HUES6 (cell line): ENCODE results near the gene ITGAD.

ENCODE experiments used
- H3K27ac ChIP-seq: 2 replicates; pipeline ENCODE4 v1.7.0; 2013; ENCODE audit warnings: low read depth, mild to moderate bottlenecking, low read length, inconsistent platforms
- H3K27me3 ChIP-seq: 2 replicates; pipeline ENCODE4 v1.6.1; 2013; ENCODE audit warnings: low read length; ENCODE audit not compliant: control insufficient read depth, insufficient read depth
- H3K36me3 ChIP-seq: 2 replicates; pipeline ENCODE4 v1.6.1; 2013; ENCODE audit warnings: low read length; ENCODE audit not compliant: control insufficient read depth, insufficient read depth
- H3K4me1 ChIP-seq: 2 replicates; pipeline ENCODE4 v1.6.1; 2013; ENCODE audit warnings: low read length; ENCODE audit not compliant: control insufficient read depth, insufficient read depth
- H3K4me3 ChIP-seq: 2 replicates; pipeline ENCODE4 v1.5.1; 2013; ENCODE audit warnings: low read depth, low read length
- H3K9ac ChIP-seq: one replicate; pipeline ENCODE4 v1.6.1; 2013; ENCODE audit warnings: mild to moderate bottlenecking, low read length
- H3K9me3 ChIP-seq: 2 replicates; pipeline ENCODE4 v1.6.1; 2013; ENCODE audit warnings: low read depth, low read length; ENCODE audit not compliant: control insufficient read depth, insufficient read depth

The ITGAD gene

GRCh38 chr16:31393056-31393455 lies at the start of gene ITGAD:
Gene ITGAD, plus strand, starts transcription at chr16:31393335. Its CDS starts 26 bp downstream, at chr16:31393361.
- no peak within 1 kb of the TSS for H3K4me3 ChIP-seq
- peaks cover 4% of the 10 kb centered on the region; the same call in 1 of the 2 replicates for H3K4me1 ChIP-seq
- H3K36me3 ChIP-seq: no peaks in the 10 kb centered on the region
- no peak within 1 kb of the TSS for H3K27ac ChIP-seq
- H3K9me3 ChIP-seq: no peaks in the 10 kb centered on the region
- H3K27me3 ChIP-seq: no peaks in the 10 kb centered on the region
- H3K9ac ChIP-seq: no peak within 1 kb of the TSS

DNA sequence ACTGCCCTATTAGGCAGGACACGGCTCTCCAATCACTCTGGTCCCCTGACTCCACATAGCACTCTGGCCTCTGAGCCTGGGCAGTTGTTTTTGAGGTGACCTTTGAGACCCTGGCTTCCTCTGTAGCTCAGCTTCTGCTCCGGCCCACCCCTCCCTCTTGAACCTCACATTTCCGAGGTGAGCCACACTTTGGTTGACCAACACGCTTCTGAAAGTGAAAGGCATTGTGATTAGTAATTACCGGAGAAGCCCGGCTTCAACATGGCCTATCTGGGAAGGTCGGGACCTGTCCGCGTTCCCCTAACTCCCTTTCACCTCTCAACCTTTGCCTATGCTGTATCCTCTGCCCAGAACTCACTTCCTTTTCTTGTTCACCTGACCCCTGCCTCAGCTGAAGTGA lies 48.4 kb upstream of the ITGAD start:
- no peaks in the 10 kb centered on the region for H3K36me3 ChIP-seq
- no peak overlapping the region for H3K4me3 ChIP-seq
- H3K4me1 ChIP-seq: no peaks in the 10 kb centered on the region
- no peak overlapping the region for H3K9ac ChIP-seq
- H3K27me3 ChIP-seq: no peaks in the 10 kb centered on the region
- H3K27ac ChIP-seq: no peak overlapping the region
- no peaks in the 10 kb centered on the region for H3K9me3 ChIP-seq

GRCh38 chr16:31347445-31347844 lies 45.7 kb upstream of the ITGAD start:
- H3K4me3 ChIP-seq: no peak overlapping the region
- H3K27ac ChIP-seq: no peak overlapping the region
- no peaks in the 10 kb centered on the region for H3K27me3 ChIP-seq
- H3K4me1 ChIP-seq: no peaks in the 10 kb centered on the region
- no peaks in the 10 kb centered on the region for H3K36me3 ChIP-seq
- no peaks in the 10 kb centered on the region; the same call in 1 of the 2 replicates for H3K9me3 ChIP-seq
- H3K9ac ChIP-seq: no peak overlapping the region

DNA sequence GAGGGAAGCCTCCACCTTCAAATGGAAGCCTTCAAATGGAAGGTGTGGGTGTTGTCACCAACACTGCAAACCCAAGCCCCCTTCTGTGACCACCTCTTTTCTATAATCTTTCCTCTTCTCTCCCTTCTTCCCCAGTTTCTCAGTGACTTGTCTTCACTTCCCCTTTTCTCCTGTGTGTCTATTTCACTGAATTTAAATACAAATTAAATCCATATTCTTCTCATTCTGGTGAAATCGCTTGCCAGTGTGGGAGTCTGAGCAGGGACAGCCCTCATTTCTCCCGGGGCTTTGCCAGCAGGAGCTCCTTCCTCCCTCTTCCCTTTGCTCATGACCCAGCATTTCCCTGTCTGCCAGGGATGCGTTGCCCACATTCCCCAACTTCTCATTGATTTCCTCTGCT lies 44.6 kb upstream of the ITGAD start:
- H3K27me3 ChIP-seq: no peaks in the 10 kb centered on the region
- no peak overlapping the region for H3K27ac ChIP-seq
- no peak overlapping the region for H3K9ac ChIP-seq
- H3K9me3 ChIP-seq: no peaks in the 10 kb centered on the region; the same call in 1 of the 2 replicates
- H3K36me3 ChIP-seq: no peaks in the 10 kb centered on the region
- no peak overlapping the region for H3K4me3 ChIP-seq
- no peaks in the 10 kb centered on the region for H3K4me1 ChIP-seq

DNA sequence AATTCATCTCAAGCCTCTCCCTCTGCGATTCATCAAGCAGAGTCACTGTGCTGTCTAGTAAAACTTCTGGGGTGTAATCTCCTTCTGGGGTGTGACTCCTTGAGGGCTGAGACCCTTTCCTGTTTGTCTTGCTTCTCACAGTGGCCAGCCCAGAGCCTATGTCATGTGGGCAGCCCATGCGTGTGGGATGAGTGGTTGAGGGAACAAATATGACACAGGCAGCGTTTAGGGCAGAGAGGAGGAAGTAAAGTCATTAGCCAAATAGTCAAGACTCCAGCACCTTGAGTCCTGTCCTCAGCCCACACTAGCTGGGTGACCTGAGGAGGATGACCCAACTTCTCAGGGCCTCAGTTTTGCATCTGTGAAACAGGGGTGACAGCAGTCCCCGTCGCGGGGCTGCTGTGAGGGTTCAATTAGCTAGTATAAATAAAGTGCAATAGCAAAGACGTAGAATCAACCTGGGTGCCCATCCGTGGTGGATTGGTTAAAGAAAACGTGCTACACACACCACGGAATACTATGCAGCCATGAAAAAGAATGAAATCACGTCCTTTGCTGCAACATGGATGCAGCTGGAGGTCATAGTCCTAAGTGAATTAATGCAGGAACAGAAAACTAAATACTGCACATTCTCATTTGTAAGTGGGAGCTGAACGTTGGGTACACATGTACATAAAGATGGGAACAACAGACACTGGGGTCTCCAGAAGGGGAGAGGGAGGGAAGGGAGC lies 42.7 kb upstream of the ITGAD start:
- H3K9me3 ChIP-seq: no peaks in the 10 kb centered on the region; the same call in 1 of the 2 replicates
- H3K4me1 ChIP-seq: peaks cover 11% of the 10 kb centered on the region; the same call in 1 of the 2 replicates
- no peaks in the 10 kb centered on the region for H3K36me3 ChIP-seq
- H3K9ac ChIP-seq: no peak overlapping the region
- H3K27ac ChIP-seq: no peak overlapping the region
- no peak overlapping the region for H3K4me3 ChIP-seq
- H3K27me3 ChIP-seq: no peaks in the 10 kb centered on the region

- no peak overlapping the region for H3K9ac ChIP-seq
- H3K4me1 ChIP-seq: peaks cover 11% of the 10 kb centered on the region; the same call in 1 of the 2 replicates
Measured at GRCh38 chr16:31351246-31351941, 41.7 kb upstream of the ITGAD start.

GRCh38 chr16:31351942-31352325 lies 41.2 kb upstream of the ITGAD start:
- no peak overlapping the region for H3K4me3 ChIP-seq
- H3K27me3 ChIP-seq: no peaks in the 10 kb centered on the region
- no peak overlapping the region for H3K9ac ChIP-seq
- no peaks in the 10 kb centered on the region; the same call in 1 of the 2 replicates for H3K9me3 ChIP-seq
- H3K4me1 ChIP-seq: peaks cover 15% of the 10 kb centered on the region; the same call in 1 of the 2 replicates
- no peak overlapping the region for H3K27ac ChIP-seq
- no peaks in the 10 kb centered on the region for H3K36me3 ChIP-seq

More at GRCh38 chr16:31351246-31351941, 41.7 kb upstream of the ITGAD start:
- Histone ChIP-seq H3K27ac (no peak overlapping the region), H3K27me3 (no peaks in the 10 kb centered on the region), H3K4me3 (no peak overlapping the region), H3K9me3 (no peaks in the 10 kb centered on the region; the same call in 1 of the 2 replicates), H3K36me3 (no peaks in the 10 kb centered on the region)

DNA sequence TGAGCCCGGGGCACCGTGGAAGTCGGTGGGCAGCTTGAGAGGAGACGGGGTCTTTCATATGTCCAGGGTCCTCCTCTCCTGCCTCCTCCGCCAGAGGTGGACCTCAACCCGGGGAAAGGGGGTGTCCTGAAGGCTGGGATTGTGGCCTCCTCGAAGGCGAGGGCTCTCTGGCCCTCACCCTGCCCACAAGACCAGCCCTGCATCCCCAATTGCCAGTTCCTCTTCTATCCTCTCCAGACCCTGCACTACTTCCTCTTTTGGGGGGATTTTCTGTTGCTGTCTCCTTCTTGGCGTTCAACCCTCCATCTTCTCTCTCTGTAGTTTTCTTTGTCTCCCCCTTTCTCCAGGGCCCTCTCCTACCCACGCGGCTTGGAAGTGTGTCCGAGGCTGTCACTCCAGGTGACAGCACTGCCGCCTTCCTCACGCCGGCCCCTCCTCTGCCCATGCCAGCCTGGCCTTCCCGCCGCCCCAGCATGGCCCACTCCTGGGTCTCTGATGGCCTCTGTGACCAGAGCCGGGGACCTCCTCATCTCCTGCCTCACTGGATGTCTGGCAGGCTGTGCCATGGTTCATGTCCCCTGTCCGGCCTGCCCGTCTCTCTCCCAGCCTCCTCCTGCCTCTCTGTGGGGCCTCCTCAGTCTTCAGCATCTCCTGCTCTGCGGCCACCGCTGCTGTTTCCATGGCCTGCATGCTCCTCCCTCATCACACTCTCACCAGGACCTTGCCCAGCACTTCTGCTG lies 40.6 kb upstream of the ITGAD start:
- H3K9ac ChIP-seq: no peak overlapping the region
- H3K36me3 ChIP-seq: no peaks in the 10 kb centered on the region
- no peaks in the 10 kb centered on the region for H3K27me3 ChIP-seq
- no peak overlapping the region for H3K4me3 ChIP-seq
- H3K27ac ChIP-seq: no peak overlapping the region
- no peaks in the 10 kb centered on the region; the same call in 1 of the 2 replicates for H3K9me3 ChIP-seq
- peaks cover 15% of the 10 kb centered on the region; the same call in 1 of the 2 replicates for H3K4me1 ChIP-seq

GRCh38 chr16:31354394-31355291 lies 38.5 kb upstream of the ITGAD start, which contains the start of gene ITGAX:
Gene ITGAX, plus strand, starts transcription at chr16:31355176. Its CDS starts 79 bp downstream, at chr16:31355255.
- Histone ChIP-seq H3K9me3 (no peaks in the 10 kb centered on the region; the same call in 1 of the 2 replicates), H3K36me3 (no peaks in the 10 kb centered on the region), H3K4me3 (no peak within 1 kb of the TSS), H3K27ac (no peak within 1 kb of the TSS), H3K9ac (no peak within 1 kb of the TSS), H3K27me3 (no peaks in the 10 kb centered on the region), H3K4me1 (peaks cover 15% of the 10 kb centered on the region; the same call in 1 of the 2 replicates)
